ENCODE results near the gene BICRA.
A peak's percentile ranks its signal among the peaks of the same experiment; 100 is the strongest.
"Not testable (repeated sequence)": the region's sequence is repeated elsewhere in the genome, so short reads cannot be mapped to it uniquely, and the experiment has no call there.

Gene BICRA

GRCh38 chr19:47631681-47632446, 22.9 kb downstream of the BICRA start:
- DNase-seq, result no peak

DNA sequence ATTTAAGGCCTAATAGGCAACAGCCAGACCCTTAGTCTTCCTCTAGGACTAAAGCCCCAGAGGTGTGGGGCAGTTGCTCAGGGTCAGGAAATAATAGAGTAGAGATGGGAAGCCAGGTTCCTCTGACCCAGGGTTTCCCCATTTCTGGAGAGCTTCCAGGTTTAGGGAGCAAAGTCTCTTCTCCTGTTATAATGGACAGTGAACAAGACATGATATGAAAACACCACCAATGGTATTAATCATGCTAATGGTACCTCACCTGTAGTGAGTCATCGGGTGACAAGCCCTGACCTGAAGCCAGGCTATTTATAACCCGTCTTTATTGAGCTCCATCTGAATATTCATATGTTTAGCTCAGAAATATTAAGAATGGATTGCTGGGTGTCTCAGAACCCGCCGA, 24.6 kb downstream of the BICRA start:
- no peak for DNase-seq

DNA sequence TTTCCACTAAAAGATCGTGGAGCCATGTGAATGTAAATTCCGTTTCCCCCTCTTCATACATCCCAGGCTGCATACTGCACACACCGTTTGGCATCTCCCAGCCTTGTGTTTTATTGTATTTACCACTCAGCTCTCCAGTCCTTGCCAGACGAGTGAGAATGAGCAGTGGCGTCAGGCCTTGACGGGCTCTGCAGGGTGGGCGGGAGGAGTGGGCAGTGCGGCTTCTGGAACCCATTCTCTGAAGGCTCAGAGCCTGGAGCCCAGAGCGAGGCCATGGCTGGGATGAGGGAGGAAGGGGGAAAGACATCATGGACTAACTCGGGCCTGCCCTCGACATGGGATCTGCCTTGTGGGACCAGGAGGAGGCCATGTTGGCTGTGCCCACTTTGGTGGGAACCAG, 25.1 kb downstream of the BICRA start:
- DNase-seq, result no peak

- not testable (repeated sequence) for DNase-seq
Observed at GRCh38 chr19:47635152-47635754, 26.3 kb downstream of the BICRA start.

DNA sequence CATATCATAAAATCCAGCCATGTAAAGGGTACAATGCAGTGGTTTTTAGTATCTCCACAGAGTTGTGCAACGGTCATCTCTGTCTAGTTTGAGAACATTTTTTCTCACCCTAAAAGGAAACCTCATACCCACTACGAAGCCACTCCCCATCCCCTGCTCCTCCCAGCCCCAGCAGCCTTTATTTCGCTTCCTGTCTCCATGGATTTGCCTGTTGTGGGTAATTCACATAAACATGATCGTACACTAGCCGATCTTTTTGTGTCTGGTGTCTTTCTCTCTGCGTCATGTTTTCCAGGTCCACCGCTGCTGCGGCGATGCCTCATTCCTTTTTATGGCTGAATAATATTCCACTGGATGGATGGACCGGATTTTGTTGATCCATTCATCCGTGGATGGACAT, 28.6 kb downstream of the BICRA start:
- peak; percentile 39 for DNase-seq

- no peak for DNase-seq
Observed at GRCh38 chr19:47641891-47642485, 33.1 kb downstream of the BICRA start.

DNA sequence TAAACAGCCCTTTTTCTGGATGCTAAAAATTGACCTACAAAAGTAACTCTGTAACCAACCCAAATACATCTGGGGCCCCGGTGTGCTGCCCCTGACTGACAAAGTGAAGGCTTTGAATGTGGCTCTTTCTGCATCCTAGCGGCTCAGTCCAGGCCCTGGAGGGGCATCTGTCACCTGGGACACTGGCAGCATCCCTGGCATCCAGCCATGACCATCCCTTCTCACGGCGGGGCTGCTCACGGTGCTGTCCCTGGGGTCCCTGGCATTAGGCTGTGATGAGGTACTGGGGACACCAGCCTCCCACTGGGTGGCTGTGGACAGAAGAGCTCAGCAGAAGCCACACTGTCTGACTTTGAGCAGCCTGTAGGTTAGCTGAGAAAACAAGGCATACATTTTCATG, 34.3 kb downstream of the BICRA start:
- DNase-seq, result no peak

- DNase-seq, result no peak
Observed at GRCh38 chr19:47644199-47644598, 35.3 kb downstream of the BICRA start.

GRCh38 chr19:47644743-47645482, 36.0 kb downstream of the BICRA start:
- peak; percentile 59 for DNase-seq

- no peak for DNase-seq
Observed at GRCh38 chr19:47646924-47647323, 38.0 kb downstream of the BICRA start.

- no peak for DNase-seq
Observed at GRCh38 chr19:47649588-47649987, 40.7 kb downstream of the BICRA start.

- no peak for DNase-seq
Observed at GRCh38 chr19:47650700-47651099, 41.8 kb downstream of the BICRA start.

- DNase-seq, result no peak
Observed at GRCh38 chr19:47651132-47651531, 42.2 kb downstream of the BICRA start.

- DNase-seq, result no peak
Observed at GRCh38 chr19:47651691-47652090, 42.8 kb downstream of the BICRA start.

DNA sequence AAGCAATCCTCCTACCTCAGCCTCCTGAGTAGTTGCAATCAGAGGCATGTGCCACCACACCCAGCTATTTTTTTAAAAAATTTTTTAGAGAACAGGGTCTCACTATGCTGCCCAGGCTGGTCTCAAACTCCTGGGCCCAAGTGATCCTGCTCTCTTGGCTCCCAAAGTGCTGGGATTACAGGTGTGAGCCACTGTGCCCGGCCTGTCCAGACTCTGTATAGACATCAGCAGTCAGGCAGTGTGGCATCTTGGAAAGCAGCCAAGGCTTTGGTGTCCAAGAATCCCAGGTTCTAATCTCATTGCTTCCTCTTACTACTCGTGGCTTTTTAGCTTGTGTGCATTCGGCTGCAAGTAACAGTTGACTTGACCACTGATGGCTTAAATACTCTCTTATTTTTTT, 43.4 kb downstream of the BICRA start:
- DNase-seq, result peak; percentile 33

GRCh38 chr19:47653856-47654255, 44.9 kb downstream of the BICRA start:
- no peak for DNase-seq

DNA sequence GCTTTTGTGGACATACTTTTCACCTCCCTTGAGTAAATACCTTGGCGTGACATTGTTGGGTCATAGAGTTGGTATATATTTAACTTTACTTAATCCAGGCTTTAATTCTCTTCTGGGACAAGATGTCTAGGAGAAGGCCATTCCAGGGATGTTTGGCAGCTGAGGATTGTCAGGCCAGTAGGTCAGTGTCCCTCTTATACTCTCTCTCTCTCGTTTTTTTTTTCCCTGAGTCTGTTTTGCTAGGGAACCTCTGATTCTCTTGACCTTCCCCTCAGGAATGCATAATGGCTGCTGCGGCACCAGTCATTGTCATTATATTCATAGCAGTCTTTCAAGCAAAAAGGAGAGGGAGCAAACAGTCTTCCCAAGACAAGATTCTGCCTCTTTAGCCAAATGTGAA, 48.8 kb downstream of the BICRA start:
- DNase-seq, result no peak

DNA sequence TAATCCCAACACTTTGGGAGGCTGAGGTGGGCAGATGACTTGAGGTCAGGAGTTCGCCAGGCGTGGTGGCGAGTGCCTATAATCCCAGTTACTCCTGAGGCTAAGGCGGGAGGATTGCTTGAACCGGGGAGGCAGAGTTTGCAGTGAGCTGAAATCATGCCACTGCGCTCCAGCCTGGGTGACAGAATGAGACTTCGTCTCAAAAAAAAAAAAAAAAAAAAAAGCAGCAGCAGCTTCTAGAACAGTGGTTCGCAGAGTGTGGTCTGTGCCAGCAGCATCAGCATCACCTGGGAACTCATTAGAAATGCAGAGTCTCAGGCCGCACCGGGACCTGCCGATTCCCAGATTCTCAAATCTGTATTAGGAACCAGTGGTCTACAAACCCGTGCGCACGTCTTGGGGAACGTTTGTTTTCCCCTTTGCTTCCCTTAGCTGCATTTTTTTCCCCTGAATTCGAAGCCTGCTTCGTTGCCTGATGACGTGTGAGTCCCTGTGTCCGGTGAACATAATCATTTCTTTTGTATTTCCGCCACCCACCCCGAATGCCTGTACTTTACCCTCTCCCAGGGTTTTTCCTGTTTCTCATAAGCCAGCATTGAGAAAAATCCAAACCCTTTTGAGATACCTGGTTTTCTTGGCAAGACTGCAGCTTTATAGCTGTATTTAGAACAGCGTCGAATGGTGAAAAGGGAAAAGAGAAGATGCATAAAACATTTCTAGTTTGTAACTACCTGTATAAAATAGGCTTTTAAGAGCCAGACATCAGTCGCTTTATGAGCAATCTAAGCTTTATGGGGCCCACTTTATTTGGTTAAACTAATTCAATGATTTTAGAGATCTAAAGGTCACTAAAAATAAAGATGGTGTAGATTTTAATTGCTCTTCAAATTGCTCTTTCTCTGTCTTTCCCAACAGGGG, 49.8 kb downstream of the BICRA start:
- no peak for DNase-seq

DNA sequence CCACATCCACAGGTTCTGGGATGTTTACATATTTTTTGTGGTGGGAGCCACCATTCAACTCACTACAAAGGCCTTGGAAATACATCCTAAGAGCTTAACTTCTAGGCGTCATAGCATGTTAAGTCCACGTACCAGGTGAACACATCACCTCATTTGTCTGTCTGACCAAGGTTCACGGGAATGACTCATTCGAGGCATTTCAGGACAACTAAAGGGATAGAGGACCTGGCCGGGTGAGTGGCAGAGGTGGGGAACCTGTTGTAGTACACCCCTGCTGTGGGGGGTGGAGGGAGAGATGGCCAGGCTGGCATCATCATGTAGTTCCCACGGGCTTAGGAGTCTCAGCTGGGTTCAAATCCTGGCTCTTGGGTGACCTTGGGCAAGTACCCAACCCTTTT, 51.5 kb downstream of the BICRA start:
- no peak for DNase-seq

DNA sequence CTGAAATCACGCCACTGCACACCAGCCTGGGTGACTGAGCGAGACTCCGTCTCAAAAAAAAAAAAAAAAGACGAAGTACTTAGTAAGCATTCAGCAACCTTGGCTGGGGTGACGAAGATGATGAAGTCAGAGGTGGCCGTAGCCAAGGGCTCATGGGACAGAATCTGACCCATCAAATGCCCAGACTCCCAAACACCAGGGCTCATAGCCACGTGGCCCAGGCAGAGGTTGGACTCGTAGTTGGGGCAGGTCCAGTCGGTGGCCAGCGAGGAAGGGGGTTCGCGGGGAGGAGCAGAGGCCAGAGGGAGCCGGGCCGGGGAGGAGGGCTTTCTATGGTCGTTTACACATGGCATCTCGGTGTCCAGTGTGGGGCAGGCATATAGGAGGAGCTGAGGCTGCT, 52.2 kb downstream of the BICRA start:
- no peak for DNase-seq

- DNase-seq, result no peak
Observed at GRCh38 chr19:47661611-47662010, 52.7 kb downstream of the BICRA start.

DNA sequence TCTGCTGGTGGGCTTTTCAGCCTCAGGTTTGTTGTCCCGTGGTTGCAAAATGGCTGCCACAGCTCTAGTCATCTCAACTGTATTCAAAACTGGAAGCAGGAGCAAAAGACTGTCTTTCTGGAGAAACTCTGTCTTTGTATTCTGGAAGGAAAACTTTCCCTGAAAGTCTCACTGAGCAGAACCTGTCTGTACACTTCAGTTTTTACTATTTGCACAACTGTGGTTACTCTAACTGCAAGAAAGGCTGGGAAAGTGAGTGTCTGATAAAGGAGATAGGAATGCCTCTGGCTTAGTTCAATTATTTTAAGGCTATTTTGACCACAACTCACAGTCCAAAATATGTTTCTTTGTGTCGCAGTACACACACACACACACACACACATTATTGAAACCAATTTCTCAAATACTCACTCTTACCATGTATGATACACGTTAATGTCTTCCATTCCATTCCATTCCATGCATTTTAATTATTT, 54.5 kb downstream of the BICRA start:
- DNase-seq, result no peak
